SW 1271 (cell line): ENCODE measurements around the gene CYB561D1.
A peak's percentile ranks its signal among the peaks of the same experiment; 100 is the strongest.

Experiments used
- DNase-seq, 2 experiments: peaks; one replicate each; lab custom pipeline; 2025; lab: John Stamatoyannopoulos, UW

CYB561D1 gene

DNA sequence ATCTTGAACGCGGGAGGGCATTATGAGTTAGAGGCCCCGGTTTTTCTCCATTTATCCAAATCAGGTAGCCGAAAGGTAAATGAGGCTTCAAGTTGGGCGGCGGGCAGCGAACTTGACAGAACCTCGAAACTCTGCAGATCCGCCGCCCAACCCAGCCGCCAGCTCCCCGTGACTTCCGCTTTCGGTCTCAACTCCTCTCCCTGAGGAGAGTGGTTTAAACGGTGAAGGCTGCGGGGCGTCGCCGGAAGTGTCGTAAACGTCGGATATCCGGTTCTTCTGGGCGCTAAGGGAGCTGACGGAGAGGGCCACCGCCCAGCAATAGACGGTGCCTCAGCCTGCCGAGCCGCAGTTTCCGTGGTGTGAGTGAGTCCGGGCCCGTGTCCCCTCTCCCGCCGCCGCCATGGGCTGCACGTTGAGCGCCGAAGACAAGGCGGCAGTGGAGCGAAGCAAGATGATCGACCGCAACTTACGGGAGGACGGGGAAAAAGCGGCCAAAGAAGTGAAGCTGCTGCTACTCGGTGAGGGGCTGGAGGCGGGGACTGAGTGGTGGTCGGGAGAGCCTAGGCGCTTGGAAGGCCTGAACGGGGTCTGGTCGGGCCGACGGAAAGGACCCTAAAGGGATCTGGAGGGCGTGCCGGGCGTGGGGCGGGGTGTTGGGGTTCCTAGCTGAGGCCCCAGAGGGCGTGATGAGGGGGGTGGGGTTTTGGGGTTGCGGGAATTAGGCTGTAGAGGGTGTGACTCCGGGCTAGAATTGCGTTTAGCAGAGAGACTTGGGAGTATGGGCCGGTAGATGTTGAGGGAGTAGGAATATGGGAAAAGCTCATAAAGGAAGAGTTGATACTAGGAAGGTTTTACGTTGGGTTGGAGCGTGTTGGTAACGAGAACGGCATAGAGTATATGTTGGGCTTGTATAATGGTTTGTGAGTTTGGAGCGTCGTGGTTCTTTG, 54.7 kb downstream of the CYB561D1 start, which contains the start of gene GNAI3:
Gene GNAI3, plus strand, starts transcription at position 295 of the 947 bp plus-strand sequence. Its CDS starts 106 bp downstream, at position 401.
- DNase-seq: peak; percentile 75 to 89
